Measurements from ENCODE around the gene CD9.
"Not testable (repeated sequence)": the region's sequence is repeated elsewhere in the genome, so short reads cannot be mapped to it uniquely, and the experiment has no call there.

CD9 gene

GRCh38 chr12:6180268-6181051, 19.7 kb upstream of the CD9 start:
- DNase-seq: no peak

GRCh38 chr12:6181166-6181565, 19.0 kb upstream of the CD9 start:
- DNase-seq: no peak

- DNase-seq: no peak
These were observed 18.5 kb upstream of the CD9 start for GRCh38 chr12:6181583-6182278.

- no peak for DNase-seq
These were observed 17.8 kb upstream of the CD9 start for GRCh38 chr12:6182279-6182898.

GRCh38 chr12:6183689-6184428, 16.3 kb upstream of the CD9 start:
- DNase-seq: no peak

GRCh38 chr12:6185961-6186827, 14.0 kb upstream of the CD9 start:
- DNase-seq: no peak

GRCh38 chr12:6187948-6188793, 12.0 kb upstream of the CD9 start:
- no peak for DNase-seq

- no peak for DNase-seq
These were observed 11.2 kb upstream of the CD9 start for GRCh38 chr12:6189028-6189427.

GRCh38 chr12:6189952-6190598, 10.1 kb upstream of the CD9 start:
- not testable (repeated sequence) for DNase-seq

GRCh38 chr12:6190767-6191530, 9.3 kb upstream of the CD9 start:
- not testable (repeated sequence) for DNase-seq

GRCh38 chr12:6192604-6193380, 7.4 kb upstream of the CD9 start:
- DNase-seq: no peak

- no peak for DNase-seq
These were observed 6.1 kb upstream of the CD9 start for GRCh38 chr12:6193853-6194815.

- no peak for DNase-seq
These were observed 4.3 kb upstream of the CD9 start for GRCh38 chr12:6195665-6196535.

- DNase-seq: no peak
These were observed 2.1 kb upstream of the CD9 start for GRCh38 chr12:6198051-6198450.

- DNase-seq: no peak
These were observed 1.6 kb upstream of the CD9 start for GRCh38 chr12:6198556-6198955.

GRCh38 chr12:6198985-6199530, 1.1 kb upstream of the CD9 start:
- DNase-seq: no peak

Data from NCI-H1436 treated with DMSO at 0.1 percent for 48 hours (cell line).